ENCODE data around the gene VSIG8.
A peak's percentile ranks its signal among the peaks of the same experiment; 100 is the strongest.

Gene VSIG8

DNA sequence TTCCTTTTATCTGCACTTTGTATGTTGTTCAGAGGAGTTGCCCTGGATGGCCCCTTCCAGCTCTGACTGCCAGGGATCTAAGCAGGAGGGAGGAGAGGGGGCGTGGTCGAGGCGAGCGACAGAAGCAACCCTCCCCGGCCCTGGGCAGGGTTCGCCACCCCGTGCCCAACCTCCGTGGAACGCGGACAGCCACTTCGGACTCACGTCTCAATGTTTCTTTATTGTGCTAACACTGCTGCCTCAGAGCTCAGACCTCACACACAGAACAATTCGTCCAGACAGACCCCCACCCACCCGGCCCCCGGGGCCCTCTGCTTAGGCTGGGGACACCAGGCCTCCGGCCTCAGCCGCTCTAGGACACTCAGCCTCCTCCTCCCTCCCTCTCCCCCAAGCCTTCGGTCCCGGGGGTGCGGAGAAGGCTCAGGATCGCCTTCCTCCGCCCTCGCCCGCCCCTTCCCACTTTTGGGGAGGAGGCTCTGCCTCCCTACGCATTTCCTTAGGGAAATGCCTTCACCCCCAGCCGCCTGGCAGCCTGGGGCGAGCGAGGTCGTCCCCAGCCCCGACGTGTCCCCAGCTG is 8.3 kb downstream of the VSIG8 start:
- no peak for DNase-seq

DNA sequence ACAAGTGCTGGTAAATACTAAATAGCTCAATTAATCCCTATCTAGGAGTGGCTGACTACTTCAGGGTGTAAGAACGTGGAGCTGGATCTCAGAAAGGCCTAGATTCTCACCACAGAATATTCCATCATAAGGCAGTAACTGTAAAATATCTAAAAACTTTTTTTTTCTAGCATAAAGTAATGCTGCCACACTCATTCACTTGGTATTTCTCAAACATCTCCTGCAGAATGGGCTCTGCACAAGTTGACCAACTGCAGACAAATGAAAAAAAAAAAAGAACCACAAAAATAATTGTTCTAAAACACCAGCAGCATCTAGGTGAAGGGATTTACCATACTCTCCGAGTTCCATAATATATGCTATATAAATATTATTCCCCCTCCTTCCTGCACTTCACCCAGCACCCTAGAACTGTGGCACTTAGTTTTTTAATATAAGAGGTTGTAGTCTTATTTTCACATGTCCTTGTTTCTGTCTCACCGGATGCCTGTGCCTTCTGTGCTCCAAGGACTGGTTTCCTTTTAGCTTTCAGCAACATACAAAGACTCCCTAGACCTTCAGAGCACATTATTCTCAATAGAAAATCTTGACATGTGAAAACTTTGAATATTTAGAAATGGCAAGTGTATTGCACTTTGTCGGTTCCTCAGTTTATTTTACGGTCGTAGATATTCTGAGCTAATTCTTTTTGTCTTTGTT is 8.9 kb downstream of the VSIG8 start:
- DNase-seq = no peak

DNA sequence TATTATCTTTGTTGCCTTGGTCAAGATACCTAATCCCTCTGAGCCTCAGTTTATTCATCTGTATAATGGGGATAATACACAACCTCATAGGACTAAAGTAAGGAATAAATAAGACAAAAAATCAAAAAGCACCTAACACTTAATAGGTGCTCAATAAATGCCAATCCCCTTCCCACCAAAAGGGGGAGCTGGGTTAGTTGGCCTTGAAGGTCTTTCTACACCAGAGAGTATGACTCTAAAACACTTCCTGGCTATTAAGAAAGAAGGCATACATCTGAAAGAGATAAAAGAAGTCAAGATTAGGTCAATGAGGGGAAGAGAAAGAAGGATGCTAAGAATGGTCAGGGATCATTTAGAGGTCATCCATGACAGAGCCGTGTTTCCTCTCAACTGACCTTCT is 11.1 kb downstream of the VSIG8 start:
- DNase-seq = no peak

DNA sequence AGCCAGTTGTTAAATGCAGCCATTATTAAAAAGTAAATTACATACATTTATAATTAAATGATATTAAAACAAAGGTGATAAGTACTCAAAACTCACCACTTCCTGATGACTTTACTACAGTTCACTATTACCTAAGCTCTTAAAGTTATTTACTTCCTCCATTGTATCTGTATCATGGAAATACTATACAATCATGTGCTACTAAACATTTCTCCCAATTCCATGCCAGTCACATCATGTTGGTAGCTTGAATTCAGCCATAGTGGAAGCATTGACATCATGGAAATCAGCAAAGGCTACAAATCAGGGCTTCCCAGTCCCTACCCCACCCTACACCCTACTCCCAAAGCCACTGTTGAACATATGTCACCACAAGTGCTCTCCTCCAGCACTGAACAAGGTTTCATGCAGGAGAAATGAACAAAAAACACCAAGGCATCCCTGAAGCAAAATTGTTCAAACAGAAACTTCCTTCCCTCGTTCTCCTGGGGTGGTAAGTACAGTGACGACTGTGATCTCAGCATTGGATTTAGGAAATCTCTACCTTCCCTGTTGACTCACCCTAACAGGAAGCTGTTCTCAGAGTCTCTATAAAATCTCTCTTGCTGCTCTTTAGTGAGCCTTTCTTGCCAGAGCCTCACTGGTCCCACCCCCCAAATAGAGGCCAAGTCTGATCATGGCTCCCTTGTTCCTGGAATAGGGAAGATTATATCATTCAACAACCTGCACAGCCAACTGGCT is 12.7 kb downstream of the VSIG8 start:
- no peak for DNase-seq

- DNase-seq = no peak
Observed at GRCh38 chr1:159848326-159848725, 14.1 kb downstream of the VSIG8 start.

DNA sequence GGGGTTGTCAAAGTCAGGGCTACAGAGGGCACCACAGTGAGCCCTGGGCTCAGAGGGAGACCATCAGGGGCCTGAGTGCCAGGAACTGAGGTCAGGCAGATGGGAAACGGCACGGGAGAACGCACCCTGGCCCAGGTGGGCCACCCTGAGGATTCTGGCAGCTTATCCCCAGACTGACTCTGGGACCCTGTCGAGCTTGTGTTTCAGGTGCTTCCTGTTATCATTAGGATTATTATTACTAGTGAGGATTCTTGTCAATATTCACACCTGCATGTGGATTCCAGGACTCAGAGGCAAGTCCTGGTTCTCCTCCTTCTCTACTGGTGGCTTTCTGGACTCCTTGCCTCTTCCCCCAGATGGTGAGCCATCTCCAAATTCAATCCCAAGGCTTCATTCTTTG is 15.2 kb downstream of the VSIG8 start:
- DNase-seq = no peak

DNA sequence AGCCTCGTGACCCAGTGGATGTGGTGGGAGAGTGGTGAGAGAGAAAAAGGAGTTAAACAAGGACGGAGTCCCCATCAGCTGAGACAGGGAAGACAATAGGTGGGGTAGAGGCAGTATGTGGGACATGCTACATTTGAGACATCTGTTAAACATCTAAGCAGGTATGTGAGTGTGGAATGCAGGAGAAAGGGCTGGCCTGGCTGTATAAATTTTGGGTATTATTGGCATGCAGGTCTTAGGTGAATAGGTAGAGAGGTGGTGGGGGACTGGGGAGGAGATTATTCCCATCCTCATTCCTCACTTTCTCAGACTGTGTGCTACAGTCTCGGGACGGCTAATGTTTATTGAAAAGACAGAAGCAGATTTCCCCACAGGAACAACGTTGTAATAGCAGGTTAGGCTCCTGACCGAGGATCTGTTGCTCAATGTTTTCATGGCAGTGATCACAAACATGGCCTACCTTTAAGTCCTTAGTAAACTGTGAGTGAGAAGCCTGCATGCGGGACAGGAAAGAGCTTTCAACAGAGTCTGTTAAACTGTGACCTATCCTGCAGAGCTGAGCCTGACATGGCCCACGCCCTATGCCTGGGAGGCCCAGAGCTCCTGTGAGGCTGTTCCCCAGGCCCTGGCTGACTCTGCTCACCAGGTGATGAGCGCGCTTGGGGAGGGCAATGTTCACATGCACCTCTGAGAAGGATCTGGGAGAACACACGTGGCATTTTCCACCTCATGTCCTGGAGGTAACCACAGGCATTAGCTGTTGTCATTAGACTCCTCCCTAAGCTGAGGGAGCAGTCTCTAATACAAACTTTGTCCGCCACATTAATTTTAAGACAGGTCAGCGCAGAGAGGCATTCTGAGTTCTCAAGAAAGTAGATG is 16.5 kb downstream of the VSIG8 start:
- no peak for DNase-seq

DNA sequence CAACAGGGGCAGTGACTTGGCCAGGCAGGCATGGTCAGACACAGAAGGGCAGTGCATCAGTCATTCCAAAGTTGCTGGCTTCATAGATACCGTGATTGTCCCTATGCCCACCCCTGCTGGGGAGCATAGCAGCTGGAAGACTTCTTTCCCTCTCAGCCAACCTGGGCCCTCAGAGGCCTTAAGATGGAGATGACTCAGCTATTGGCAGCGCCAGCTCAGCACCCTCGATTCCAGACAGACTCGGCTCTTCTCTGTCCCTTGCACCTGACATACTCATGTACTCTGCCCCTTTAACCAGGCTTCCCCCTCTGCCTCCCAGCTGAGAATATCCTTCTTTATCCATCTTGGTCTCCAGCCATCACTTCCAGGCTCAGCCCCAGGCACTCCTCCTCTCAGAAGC is 19.0 kb downstream of the VSIG8 start:
- no peak for DNase-seq

DNA sequence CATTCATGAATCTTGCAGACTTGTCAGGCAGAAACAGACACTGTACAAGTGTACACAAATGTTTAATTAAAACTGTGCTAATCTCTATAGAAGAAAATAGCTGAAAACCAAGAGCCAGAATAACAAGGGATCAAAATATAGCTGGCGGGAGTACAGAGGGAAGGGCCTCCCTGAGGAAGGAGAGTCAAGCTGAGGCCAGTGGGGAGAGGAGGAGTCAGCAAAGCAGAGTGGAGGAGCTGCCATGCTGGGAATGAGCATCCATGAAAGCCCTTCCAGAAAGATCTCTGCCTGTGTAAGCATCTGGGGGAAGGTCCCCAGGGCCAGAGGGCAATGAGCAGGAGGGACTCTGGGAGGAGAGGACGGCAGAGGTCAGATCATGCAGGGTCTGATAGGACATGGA is 20.7 kb downstream of the VSIG8 start:
- DNase-seq = no peak

- no peak for DNase-seq
Observed at GRCh38 chr1:159839116-159839849, 23.2 kb downstream of the VSIG8 start.

GRCh38 chr1:159838715-159839114 is 23.7 kb downstream of the VSIG8 start:
- no peak for DNase-seq

- DNase-seq = no peak
Observed at GRCh38 chr1:159835862-159836525, 26.5 kb downstream of the VSIG8 start.

DNA sequence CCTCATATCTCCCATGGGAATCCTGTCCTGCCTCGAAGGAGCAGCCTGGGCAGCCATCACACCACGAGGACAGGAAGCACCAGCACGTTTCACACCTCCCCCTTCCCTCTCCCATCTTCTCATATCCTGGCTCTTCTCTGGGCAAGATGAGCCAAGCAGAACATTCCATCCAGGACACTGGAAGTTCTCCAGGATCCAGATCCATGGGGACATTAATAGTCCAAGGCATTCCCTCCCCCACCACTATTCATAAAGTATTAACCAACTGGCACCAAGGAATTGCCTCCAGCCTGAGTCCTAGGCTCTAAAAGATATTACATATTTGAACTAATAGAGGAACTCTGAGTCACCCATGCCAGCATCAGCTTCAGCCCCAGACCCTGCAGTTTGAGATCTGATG is 27.1 kb downstream of the VSIG8 start:
- no peak for DNase-seq

DNA sequence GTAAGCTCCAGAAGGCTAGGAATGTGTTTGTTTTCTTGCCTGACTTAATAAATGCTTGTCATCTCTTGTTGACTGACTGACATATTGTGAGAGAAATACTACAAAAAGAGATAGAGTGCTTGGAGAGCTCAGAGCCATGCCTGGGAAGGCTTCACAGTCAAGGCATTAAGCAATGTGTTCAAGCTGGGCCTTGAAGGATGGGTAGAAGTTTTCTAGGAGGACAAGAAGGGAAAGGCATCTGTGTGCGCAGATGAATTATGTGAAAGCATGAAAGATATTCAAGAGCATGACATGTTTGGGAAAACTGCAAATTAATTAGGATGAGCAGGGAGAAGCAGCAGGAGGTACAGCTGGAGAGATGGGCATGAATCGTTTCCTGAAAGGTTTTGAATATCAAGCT is 30.1 kb downstream of the VSIG8 start:
- no peak for DNase-seq

DNA sequence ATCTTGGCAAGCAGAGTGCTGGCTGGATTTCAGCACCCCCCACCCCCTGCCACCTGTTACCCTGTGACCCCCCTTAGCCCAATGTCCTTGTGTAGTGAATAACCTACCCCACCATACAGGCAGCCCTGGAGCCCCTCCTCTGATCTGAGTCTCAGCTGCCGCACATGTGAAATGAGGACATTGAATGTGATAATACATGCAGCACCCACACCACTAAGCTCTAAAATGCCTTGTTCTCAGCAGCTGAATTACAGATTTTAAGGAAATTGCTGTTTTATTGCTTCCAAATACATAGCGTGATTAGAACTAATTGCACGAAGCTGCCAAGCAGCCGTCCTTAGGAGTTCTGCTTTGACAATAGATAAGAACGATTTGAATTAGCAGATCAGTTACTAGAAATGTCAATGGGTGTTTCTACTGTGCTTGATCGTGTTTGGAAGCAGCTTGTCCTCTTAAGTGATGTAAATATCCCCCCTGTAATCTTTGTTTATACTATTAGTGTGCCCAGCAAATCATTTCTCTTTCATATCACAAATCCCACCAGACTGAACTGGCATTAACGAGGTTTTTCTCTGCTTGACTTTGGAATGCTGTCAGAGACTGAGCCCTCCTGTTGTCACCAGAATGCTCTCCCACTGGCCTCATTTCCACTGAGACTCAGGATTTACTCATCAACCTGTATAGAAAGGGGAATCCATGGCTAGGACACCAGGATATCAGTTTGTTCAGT is 30.9 kb downstream of the VSIG8 start:
- no peak for DNase-seq

- no peak for DNase-seq
Observed at GRCh38 chr1:159830722-159831121, 31.7 kb downstream of the VSIG8 start.

GRCh38 chr1:159829822-159830465 is 32.5 kb downstream of the VSIG8 start:
- DNase-seq = no peak

GRCh38 chr1:159829273-159829634 is 33.2 kb downstream of the VSIG8 start:
- DNase-seq = peak; percentile 44

- DNase-seq = no peak
Observed at GRCh38 chr1:159828581-159829272, 33.7 kb downstream of the VSIG8 start.

DNA sequence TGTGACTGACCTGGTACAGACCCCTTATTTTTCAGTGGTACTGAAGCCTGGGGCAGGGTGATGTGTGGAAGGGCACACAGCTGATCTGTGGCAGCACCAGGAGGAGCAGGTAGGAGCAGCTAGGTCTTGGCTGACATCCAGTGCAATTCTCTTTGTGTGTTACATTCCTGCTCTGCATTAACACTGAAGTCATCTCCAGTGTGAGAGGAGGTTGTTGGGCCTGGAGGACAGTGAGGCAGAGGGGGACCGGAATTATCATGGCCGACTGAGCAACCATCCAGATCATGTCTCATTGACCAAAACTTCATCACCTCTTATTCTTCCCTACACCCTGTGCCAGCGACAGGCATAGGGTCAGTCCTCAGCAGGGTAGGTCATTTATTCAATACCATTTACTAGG is 34.3 kb downstream of the VSIG8 start:
- no peak for DNase-seq
